GM18502 (cell line): ENCODE data around the gene CCL19.

Experiments used
- ATAC-seq: cut with Tn5 transposase; IDR thresholded peaks from one replicate; pipeline ENCODE4 v1.9.1; 2021; ENCODE audit warnings: mild to moderate bottlenecking; ENCODE audit not compliant: unreplicated experiment, poor library complexity

The CCL19 gene

GRCh38 chr9:34665067-34665380 lies 26.1 kb downstream of the CCL19 start:
- ATAC-seq = peak; percentile 28

GRCh38 chr9:34664281-34665066 lies 26.6 kb downstream of the CCL19 start:
- ATAC-seq = peak; percentile 58

GRCh38 chr9:34663303-34663605 lies 27.8 kb downstream of the CCL19 start:
- ATAC-seq = no peak

- ATAC-seq = no peak
Observed at GRCh38 chr9:34662526-34663302, 28.4 kb downstream of the CCL19 start, which contains the start of gene CCL27. Gene CCL27, minus strand, starts transcription at chr9:34662657. Its CDS starts 24 bp downstream, at chr9:34662633.

GRCh38 chr9:34659592-34660253 lies 31.4 kb downstream of the CCL19 start:
- ATAC-seq = no peak

DNA sequence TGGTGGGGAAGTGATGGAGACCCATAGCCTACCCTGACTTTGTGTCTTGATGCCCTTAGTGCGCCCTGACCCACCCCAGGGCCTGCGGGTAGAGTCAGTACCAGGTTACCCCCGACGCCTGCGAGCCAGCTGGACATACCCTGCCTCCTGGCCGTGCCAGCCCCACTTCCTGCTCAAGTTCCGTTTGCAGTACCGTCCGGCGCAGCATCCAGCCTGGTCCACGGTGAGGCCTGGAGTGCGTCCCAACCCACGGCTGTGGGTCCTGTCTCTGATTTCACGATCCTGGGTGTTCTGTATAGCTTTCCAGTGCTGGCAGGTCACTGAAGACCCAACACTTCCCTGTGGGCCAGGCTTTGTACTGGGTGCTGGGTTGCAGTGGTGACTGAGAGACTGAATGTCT lies 32.6 kb downstream of the CCL19 start:
- no peak for ATAC-seq

DNA sequence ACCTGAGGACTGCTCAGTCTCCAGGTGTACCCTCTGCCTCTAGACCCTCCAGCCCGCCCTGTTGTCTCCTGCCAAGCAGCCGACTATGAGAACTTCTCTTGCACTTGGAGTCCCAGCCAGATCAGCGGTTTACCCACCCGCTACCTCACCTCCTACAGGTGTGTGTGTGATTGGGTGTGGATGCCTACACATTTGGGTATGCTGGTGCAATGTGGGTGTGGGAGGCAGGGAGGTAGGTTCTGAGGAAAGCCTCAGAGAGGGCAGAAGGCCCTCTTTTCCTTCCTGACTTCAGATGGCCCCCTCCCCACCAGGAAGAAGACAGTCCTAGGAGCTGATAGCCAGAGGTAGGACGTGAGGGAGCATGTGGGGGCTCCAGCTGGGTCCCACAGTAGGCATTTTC lies 34.1 kb downstream of the CCL19 start:
- no peak for ATAC-seq

DNA sequence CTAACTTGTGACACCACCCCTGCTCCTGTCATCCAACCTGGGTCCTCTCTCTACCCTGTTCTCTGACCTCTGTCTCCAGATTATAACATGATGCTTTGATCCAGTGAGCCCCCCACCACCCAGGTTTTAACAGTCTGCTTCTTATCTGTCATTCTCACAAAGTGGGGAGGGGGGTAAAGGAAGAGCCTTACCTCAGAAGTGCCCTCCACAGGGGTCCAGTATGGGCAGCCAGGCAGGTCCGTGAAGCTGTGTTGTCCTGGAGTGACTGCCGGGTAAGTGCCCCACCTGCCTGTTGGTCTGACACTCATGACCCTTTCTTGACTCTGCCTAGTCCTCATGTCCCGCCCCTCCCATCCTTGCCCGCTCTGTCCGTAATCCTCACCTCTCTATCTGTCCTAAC lies 35.7 kb downstream of the CCL19 start:
- no peak for ATAC-seq

GRCh38 chr9:34654323-34655051 lies 36.6 kb downstream of the CCL19 start:
- ATAC-seq = no peak

DNA sequence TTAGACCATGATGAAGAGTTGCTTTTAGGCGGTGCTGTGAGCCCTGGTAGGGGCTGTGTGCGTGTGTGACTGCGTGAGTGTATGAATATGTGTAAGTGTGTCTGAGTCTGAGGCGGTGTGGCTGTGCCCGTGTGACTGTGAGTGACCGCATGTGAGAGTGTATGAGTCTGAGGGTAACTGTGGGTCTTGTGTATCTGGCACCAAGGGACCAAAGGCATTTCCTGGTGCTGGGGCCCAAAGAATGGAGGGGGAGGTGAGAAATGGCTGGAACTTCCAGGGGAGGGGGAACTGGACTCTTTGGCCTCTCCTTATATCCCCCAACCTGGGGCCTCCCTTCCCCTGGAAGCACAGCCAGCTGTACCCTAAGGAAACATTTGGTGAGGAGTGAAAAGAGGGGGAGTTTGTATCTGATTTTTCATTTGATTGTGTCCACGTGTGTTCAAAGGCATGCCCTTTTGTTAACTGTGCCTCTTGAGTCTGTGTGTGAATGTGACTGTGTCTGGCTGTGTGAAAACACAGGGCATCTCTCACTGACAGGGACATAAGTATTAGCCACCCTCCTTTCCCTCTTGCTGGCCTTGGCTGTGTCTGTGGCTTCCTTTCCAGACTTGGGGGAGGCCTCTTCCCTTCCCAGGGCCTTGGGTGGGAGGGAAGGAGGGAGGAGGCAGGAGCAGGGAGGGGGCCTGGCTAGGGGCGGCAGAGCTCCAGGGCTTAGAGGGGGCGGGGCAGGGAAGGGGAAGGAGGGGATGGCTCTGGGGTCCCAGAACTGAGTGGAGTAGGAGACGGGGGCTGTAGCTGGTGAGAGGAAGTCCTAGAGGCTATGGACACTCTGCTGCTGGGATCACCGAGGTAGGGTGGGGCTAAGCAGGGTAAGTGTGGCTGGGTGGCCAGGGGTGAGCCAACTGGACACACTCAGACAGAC lies 37.7 kb downstream of the CCL19 start:
- no peak for ATAC-seq

DNA sequence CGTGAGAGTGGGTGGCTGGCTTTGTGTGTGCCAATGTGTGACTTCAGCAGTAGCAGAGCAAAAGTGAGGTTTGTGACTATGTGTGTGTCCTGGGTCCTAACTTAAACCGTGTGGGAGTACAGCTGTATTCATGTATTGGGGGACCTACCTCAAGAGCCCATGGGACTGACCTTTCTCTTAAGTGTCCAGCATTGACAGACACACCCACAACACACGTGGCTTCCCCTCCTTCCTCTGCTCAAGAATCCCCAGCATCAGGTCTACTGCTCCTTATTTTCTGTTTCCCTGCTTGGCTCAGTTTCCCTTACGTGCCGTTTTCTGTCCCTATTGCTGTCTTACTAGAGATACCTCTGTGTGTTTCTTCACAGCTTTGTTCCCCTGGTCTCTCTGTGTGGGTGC lies 38.5 kb downstream of the CCL19 start:
- ATAC-seq = no peak

DNA sequence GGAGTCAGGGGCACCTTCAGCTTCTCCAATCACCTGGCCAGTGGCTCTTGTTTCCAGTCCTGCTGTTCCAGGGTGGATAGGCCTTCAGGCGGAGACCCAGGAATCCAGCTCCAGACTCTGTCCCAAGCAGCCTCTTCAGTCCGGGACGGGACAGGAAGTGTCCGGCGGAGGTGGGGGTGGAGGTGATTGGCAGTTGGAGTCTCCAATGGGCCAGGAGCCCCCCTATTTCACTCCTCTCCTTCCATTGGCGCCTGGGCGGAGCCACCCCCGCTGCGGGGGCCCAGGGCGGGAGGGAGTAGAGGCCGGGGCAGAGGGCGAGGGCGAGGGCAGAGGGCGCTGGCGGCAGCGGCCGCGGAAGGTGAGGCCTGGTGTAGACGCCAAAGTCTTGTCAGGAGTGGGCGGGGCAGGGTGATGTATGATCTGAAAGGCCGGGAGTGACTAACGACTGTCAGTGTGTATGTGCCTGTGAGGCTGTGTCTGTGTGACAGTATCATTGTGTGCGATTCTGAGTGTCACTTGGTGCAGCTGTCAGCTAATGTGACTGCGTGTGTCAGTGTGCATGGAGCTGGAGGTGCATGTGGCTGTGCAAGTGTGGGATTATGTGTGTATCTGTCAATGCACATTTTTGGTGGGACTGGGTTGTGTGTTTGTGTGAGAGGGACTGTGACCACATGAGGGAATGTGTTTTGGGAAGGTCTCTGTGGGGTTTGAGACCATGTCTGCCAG lies 39.0 kb downstream of the CCL19 start, which contains the start of gene IL11RA:
IL11RA (plus strand) TSS at position 310 of the 726 bp plus-strand sequence. CDS start 3,033 bp downstream, outside the sequence.
- ATAC-seq = no peak

GRCh38 chr9:34651321-34651720 lies 39.8 kb downstream of the CCL19 start:
- no peak for ATAC-seq

- ATAC-seq = no peak
Observed at GRCh38 chr9:34650816-34651215, 40.3 kb downstream of the CCL19 start.

DNA sequence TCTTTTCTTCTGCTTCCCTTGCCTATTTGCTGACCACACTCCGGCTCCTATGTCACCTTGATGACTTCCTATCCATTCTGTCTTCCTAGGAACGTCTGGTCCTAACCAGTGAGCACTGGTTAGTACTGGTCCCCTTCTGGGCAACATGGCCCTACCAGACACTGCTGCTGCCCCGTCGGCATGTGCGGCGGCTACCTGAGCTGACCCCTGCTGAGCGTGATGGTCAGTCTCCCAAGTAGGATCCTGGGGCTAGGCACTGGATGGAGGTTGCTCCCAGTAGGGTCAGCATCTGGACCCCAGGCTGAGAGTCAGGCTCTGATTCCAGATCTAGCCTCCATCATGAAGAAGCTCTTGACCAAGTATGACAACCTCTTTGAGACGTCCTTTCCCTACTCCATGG lies 42.4 kb downstream of the CCL19 start:
- no peak for ATAC-seq

- no peak for ATAC-seq
Observed at GRCh38 chr9:34647651-34648050, 43.4 kb downstream of the CCL19 start.

- ATAC-seq = no peak
Observed at GRCh38 chr9:34647084-34647403, 44.0 kb downstream of the CCL19 start.

- ATAC-seq = peak; percentile 88
Observed at GRCh38 chr9:34646211-34647083, 44.6 kb downstream of the CCL19 start, which contains the start of gene GALT. Gene GALT, plus strand, starts transcription at chr9:34646675. Its CDS starts 30 bp downstream, at chr9:34646705.
